SIG-M5 (cell line): ENCODE measurements around the gene APOL2.
"Not testable (repeated sequence)": the region's sequence is repeated elsewhere in the genome, so short reads cannot be mapped to it uniquely, and the experiment has no call there.

ENCODE experiments used
- DNase-seq: peaks from one replicate; lab custom pipeline; 2025; lab: John Stamatoyannopoulos, UW

Gene APOL2

GRCh38 chr22:36239401-36240171, at the start of gene APOL2:
Gene APOL2 (minus strand): TSS chr22:36239527. CDS start chr22:36233162, 6,365 bp downstream.
- DNase-seq, result no peak

- no peak for DNase-seq
These were observed 49.5 kb upstream of the APOL2 start for GRCh38 chr22:36288571-36289405.

GRCh38 chr22:36287881-36288515, 48.7 kb upstream of the APOL2 start:
- no peak for DNase-seq

GRCh38 chr22:36286096-36286957, 47.0 kb upstream of the APOL2 start:
- DNase-seq, result no peak

DNA sequence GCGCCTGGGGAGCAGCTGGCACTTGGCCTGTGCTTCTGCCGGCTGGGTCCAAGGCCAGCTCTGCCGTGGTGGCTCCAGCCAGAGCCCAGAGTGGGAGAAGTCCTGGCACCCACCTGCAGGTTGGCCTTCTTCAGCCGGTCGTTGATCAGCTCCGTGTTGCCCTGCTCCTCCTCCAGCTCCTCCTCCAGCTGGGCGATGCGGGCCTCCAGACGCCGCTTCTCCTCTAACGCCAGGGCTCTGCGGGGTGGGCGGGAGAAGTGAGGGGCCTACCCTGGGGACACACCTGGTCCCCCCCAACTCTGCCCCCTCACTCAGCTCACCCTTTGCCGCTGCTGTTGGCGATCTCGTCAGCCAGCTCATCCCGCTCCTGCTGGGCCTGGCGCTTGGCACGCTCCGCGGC, 46.2 kb upstream of the APOL2 start:
- no peak for DNase-seq

- DNase-seq, result no peak
These were observed 45.7 kb upstream of the APOL2 start for GRCh38 chr22:36285017-36285416.

- DNase-seq, result no peak
These were observed 44.8 kb upstream of the APOL2 start for GRCh38 chr22:36284171-36284571.

- DNase-seq, result no peak
These were observed 43.1 kb upstream of the APOL2 start for GRCh38 chr22:36282328-36282831.

- no peak for DNase-seq
These were observed 42.5 kb upstream of the APOL2 start for GRCh38 chr22:36281781-36282327.

DNA sequence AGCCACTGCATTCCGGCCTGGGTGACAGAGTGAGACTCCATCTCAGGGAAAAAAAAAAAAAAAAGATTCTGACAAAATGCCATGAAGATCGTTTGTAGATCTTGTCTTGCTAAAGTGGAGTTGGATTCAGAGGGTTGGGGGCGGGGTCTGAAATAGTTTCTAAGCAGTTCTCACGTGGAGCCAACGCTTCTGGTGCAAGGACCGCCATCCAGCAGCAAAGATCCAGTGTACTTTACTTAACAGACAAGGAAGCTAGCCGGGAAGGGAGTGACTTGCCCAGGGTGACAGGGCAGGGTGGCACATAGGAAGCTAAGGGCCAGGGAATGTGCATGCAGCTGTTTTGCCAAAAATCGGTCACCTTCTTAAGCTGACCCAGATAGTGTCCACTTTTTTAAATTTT, 41.1 kb upstream of the APOL2 start:
- no peak for DNase-seq

- DNase-seq, result no peak
These were observed 39.9 kb upstream of the APOL2 start for GRCh38 chr22:36279219-36279666.

- DNase-seq, result no peak
These were observed 38.4 kb upstream of the APOL2 start for GRCh38 chr22:36277482-36278291.

DNA sequence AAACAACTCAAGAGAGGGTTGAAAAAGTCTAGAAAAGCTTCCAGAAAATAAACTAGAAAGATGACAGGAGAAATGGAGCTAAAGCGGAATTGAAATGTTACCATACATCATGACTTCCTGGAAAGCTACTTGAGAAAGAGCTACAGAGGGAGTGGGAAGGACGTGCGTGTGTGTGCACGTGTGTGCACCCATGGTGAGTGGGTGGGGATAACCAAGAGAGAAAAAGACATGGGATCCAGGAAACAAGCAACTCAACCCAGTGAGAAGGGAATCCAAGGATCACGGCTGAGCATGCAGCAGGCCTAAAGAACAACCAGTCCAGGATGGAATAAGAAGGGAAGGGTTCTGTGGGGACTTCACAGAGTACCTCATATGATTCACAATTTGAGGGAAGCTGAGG, 35.2 kb upstream of the APOL2 start:
- no peak for DNase-seq

DNA sequence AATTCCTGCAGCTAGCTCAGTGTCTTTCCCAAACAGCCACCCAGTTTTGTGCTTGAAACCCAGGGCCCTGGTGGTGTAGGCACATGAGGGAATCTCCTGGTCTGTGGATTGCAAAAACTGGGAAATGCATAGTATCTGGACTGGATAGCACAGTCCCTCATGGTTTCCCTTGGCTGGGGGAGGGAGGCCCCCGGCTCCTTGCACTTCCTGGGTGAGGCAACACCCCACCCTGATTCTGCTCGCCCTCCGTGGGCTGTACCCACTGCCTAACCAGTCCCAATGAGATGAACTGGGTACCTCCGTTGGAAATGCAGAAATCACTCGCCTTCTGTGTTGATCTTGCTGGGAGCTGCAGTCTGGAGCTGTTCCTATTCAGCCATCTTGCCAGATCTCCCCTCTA, 32.6 kb upstream of the APOL2 start:
- DNase-seq, result not testable (repeated sequence)

DNA sequence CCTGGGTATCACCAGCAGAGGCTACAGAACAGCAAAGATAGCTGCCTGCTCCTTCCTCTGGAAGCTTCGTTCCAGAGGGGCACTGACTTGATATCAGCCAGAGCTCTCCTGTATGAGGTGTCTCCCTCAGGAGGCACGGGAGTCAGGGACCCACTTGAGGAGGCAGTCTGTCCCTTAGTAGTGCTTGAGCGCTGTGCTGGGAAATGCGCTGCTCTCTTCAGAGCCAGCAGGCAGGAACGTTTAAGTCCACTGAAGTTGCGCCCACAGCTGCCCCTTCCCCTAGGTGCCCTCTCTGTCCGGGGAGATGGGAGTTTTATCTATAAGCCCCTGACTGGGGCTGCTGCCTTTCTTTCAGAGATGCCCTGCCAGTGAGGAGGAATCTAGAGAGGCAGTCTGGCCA, 31.9 kb upstream of the APOL2 start:
- DNase-seq, result not testable (repeated sequence)

DNA sequence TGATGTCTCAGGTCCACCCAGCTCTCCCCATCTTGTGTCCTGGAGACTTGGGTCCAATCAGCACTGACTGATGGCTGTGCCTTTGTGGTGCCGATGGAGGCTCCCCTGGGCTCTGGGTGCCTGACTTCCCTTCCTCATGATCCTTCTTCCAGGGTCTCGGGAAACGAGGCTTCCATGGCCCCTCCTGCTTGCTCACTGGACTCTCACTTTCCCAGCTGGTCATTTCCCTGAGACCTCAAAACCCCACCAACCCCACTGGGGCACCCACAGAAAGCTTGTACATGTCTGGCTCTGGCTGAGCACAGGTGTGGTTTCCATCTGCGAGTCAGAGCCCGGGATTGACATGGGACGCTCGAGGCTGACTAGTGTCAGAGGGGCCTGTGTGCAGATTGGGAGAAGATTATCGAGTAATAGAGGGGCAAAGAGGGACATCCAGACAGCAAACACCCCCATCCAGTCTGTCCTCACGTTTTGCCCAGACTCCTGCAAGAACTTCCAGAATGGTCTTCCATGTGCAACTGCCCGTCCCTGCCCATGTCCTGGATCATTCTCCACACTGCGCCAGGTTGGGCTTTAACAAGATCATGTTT, 28.7 kb upstream of the APOL2 start:
- DNase-seq, result no peak

DNA sequence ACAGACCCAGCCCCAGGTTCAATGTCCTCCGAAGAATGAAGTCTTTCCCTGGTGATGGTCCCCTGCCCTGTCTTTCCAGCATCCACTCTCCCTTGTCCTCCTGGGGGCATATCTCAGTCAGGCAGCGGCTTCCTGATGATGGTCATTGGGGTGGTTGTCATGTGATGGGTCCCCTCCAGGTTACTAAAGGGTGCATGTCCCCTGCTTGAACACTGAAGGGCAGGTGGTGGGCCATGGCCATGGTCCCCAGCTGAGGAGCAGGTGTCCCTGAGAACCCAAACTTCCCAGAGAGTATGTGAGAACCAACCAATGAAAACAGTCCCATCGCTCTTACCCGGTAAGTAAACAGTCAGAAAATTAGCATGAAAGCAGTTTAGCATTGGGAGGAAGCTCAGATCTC, 27.7 kb upstream of the APOL2 start:
- DNase-seq, result no peak

DNA sequence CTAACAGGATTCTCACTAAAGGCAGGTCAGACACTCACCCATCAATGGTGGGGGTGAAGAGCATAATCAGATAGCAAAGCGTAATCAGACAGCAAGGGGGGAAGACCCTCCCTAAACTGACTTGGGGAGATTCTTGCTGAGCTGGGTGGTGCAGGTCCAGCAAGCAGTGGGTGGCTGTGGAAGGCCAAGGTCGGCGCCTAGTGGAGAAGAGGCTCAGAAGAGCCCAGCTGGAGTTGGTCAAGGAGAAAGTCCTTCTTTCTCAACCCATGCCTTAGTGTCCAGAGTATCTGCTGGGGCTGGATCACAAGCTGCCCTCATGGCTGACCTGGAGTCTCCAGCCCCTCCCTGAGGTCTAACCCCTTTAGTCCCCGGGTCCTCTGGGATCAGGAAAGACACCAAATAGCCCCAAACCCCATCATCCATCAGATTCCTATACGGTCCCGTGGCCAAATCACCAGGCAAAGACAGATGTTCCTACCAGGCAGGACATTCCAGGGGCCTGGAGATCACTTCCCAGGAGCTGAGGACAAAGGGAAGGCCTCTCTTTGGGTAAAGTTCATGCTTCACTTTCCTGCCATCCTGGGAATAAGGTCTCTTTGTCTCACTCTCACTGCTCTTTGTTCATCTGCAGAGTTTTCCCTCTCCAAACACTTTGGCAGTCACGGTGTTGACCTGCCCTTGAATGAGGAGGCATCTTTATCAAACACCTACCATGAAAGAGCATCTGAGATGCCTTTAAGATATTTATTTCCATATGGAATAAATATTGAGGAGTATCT, 24.7 kb upstream of the APOL2 start:
- not testable (repeated sequence) for DNase-seq

DNA sequence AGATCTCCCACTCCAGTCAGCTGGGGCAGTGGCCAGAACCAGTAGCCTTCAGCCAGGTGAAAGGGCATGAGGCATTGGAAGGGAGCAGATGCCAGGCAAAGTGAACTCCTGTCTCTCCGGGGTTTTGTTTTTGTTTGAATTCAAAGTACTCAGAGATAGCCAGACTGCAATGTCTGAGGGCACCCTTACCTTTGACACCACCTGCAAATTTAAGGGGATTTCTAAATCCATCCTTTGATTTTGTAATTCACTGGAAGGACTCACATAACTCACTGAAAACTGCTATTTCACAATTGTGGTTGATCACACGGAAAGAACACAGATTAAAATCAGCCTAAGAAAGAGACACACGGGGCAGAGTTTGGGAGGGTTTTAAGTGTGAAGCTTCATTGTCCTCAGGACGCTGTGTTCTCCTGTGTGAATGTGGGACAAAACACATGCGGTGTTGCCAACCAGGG, 23.9 kb upstream of the APOL2 start:
- DNase-seq, result not testable (repeated sequence)
